HepG2 (cell line): ENCODE results near the gene TMCC2. TPM values are rescaled to one million over a fixed set of nuclear protein-coding genes. Genes with fewer than 3 reads are reported as not detected.

Experiments used
- AFF4 ChIP-seq: sonication (generic); formaldehyde crosslinking; IDR thresholded peaks from 2 replicates; pipeline ENCODE4 v1.4.0; 2020; ENCODE audit warnings: missing genetic modification reagents
- CBX5 ChIP-seq: sonication (generic); formaldehyde crosslinking; IDR thresholded peaks from 2 replicates; pipeline ENCODE4 v1.4.0; 2020; ENCODE audit warnings: missing genetic modification reagents, borderline replicate concordance
- E2F2 ChIP-seq: sonication (generic); formaldehyde crosslinking; IDR thresholded peaks from 2 replicates; pipeline ENCODE4 v1.4.0; 2020; ENCODE audit warnings: missing genetic modification reagents, borderline replicate concordance
- EP300 ChIP-seq, 3 experiments: sonication (generic) in 1 of 3; formaldehyde crosslinking in 1 of 3; IDR thresholded peaks; 2 replicates each; pipeline versions ENCODE4 v1.5.1 to v1.6.1; 2011 to 2020; ENCODE audit warnings: low read depth in 2 of 3, low read length in 2 of 3, borderline replicate concordance in 1 of 3, improper control_type of control experiment in 1 of 3, mild to moderate bottlenecking in 1 of 3, missing genetic modification reagents in 1 of 3, moderate library complexity in 1 of 3
- PHF21A ChIP-seq: sonication (generic); formaldehyde crosslinking; IDR thresholded peaks from 2 replicates; pipeline ENCODE4 v1.5.0; 2020; ENCODE audit warnings: mild to moderate bottlenecking, missing genetic modification reagents
- ZC3H13 ChIP-seq: sonication (generic); formaldehyde crosslinking; IDR thresholded peaks from 2 replicates; pipeline ENCODE4 v1.8.1; 2023; ENCODE audit warnings: mild to moderate bottlenecking, missing genetic modification reagents, moderate library complexity
- ZNF280D ChIP-seq: sonication (generic); formaldehyde crosslinking; IDR thresholded peaks from 2 replicates; pipeline ENCODE4 v1.5.1; 2020; ENCODE audit warnings: mild to moderate bottlenecking, missing genetic modification reagents
- ZNF790 ChIP-seq: sonication (generic); formaldehyde crosslinking; IDR thresholded peaks from 2 replicates; pipeline ENCODE4 v1.8.0; 2022; ENCODE audit warnings: missing genetic modification reagents, mild to moderate bottlenecking, borderline replicate concordance
- polyA plus RNA-seq, 8 experiments: library from polyadenylated mRNA; depleted of rRNA in 3 of 8; stranded (reverse) in 7 of 8; unstranded in 1 of 8; fragments of >200 nt; fragmentation: Illumina TruSeq in 4 of 8; extraction: Trizol in 4 of 8; gene quantifications; 2 replicates each; pipeline versions ENCODE4 v1.2.1 to v1.2.3, GENCODE V29; 2011 to 2016; ENCODE audit warnings: low read depth in 4 of 8, missing spikeins in 1 of 8, mixed read lengths in 1 of 8; ENCODE audit not compliant: insufficient read depth in 1 of 8
- total RNA-seq, 5 experiments: library from RNA; depleted of rRNA; stranded (reverse); fragments of >200 nt; fragmentation: Illumina TruSeq; extraction: Trizol; gene quantifications; 2 replicates each; pipeline ENCODE4 v1.2.3, GENCODE V29; 2016; ENCODE audit warnings: low read depth in 1 of 5

Gene TMCC2
- total and polyA plus RNA-seq, 2 of the 13 experiments (the other 11 are each of a cell fraction or from before 2014, with no cell fraction given) = 0.12 to 0.24 TPM

GRCh38 chr1:205240118-205240517 lies 12.4 kb downstream of the TMCC2 start (continued):
- TF ChIP-seq ZNF280D (CRISPR knock-in tag) = no peak
- no peak for TF ChIP-seq E2F2 (CRISPR knock-in tag)
- TF ChIP-seq AFF4 = no peak
- TF ChIP-seq ZNF790 (CRISPR knock-in tag) = no peak
- TF ChIP-seq CBX5 (CRISPR knock-in tag) = no peak
- TF ChIP-seq EP300 (IDR thresholded peaks at IDR 0.05; ENCODE audit: low read depth in 2 of 2, low read length in 2 of 2) = no peak
- no peak for TF ChIP-seq EP300 (CRISPR knock-in tag; IDR thresholded peaks at IDR 0.05; ENCODE audit: borderline replicate concordance)
- TF ChIP-seq PHF21A (CRISPR knock-in tag) = no peak
- TF ChIP-seq ZC3H13 (CRISPR knock-in tag) = no peak
